HepG2 (cell line): ENCODE measurements around the gene EEPD1. TPM values are rescaled to one million over a fixed set of nuclear protein-coding genes. Genes with fewer than 3 reads are reported as not detected.

Experiments used
- ATAC-seq: fragments of 200-7000 bp; cut with Tn5 transposase; 3 replicates; pipeline ENCODE4 v1.9.1; 2020; ENCODE audit warnings: mild to moderate bottlenecking, moderate library complexity
- BruUV-seq: library from RNA; stranded (reverse); fragments of 400-500 nt; replicated peaks from 2 replicates; lab custom pipeline; 2021; lab: Mats Ljungman, UMichigan
- CTCF ChIA-PET: fragments of 300-600 bp; formaldehyde crosslinking; extraction: SDS; loops from one replicate; lab custom pipeline; 2021; ENCODE audit warnings: low total read pairs, inconsistent platforms, low intra/inter-chr PET ratio; lab: Yijun Ruan, JAX
- POLR2A ChIA-PET: fragments of 350-600 bp; sonication (Branson Sonifier 250); formaldehyde crosslinking; loops from one replicate; lab custom pipeline; 2020; ENCODE audit warnings: antibody characterized with exemption, inconsistent platforms; lab: Yijun Ruan, JAX
- DNase-seq: peaks from one replicate; pipeline ENCODE4 v3.0.0-alpha.2; 2015; ENCODE audit warnings: low spot score
- FAIRE-seq: peaks from 3 replicates; lab custom pipeline; 2011; peaks lifted over from hg19 to GRCh38; lab: Jason Lieb, UNC
- H2AFZ ChIP-seq: one replicate; pipeline ENCODE4 v1.6.1; 2011; ENCODE audit warnings: low read length, inconsistent platforms
- H3K27ac ChIP-seq: fragments of 300-600 bp; 3 replicates; pipeline ENCODE4 v1.8.0; 2011; ENCODE audit warnings: mixed run types, mild to moderate bottlenecking, mixed read lengths, low read length, inconsistent platforms; ENCODE audit not compliant: insufficient read depth; ENCODE audit errors: extremely low read length
- H3K27me3 ChIP-seq, 2 experiments: fragments of 200-600 bp in 1 of 2; 2 replicates in 1 of 2; 3 replicates in 1 of 2; pipeline versions ENCODE4 v1.6.0 to v1.8.0; 2011; ENCODE audit warnings: low read length in 2 of 2, mild to moderate bottlenecking in 2 of 2, moderate library complexity in 2 of 2, inconsistent platforms in 1 of 2; ENCODE audit not compliant: insufficient read depth in 2 of 2, control insufficient read depth in 1 of 2
- H3K36me3 ChIP-seq, 2 experiments: fragments of 200-600 bp in 1 of 2; replicated peaks in 1 of 2; 2 replicates in 1 of 2; 3 replicates in 1 of 2; pipeline versions ENCODE4 v1.5.1 to v1.8.0; 2011; ENCODE audit warnings: low read length in 2 of 2, inconsistent platforms in 1 of 2; ENCODE audit not compliant: insufficient read depth in 2 of 2, control insufficient read depth in 1 of 2
- H3K4me1 ChIP-seq: 2 replicates; pipeline ENCODE4 v1.5.1; 2012; ENCODE audit warnings: low read length, inconsistent platforms; ENCODE audit not compliant: insufficient read depth
- H3K4me2 ChIP-seq: 2 replicates; pipeline ENCODE4 v1.6.0; 2011; ENCODE audit warnings: low read depth, low read length, inconsistent platforms
- H3K4me3 ChIP-seq, 3 experiments: fragments of 200-600 bp in 1 of 3; sonication (generic), shearing (Covaris generic) in 1 of 3; replicated peaks in 1 of 3; 2 replicates each; pipeline ENCODE4 v1.5.1; 2011 to 2016; ENCODE audit warnings: low read length in 3 of 3, inconsistent platforms in 2 of 3, low read depth in 2 of 3, mild to moderate bottlenecking in 2 of 3, control low read depth in 1 of 3, mixed read lengths in 1 of 3; ENCODE audit not compliant: insufficient read depth in 1 of 3
- H3K79me2 ChIP-seq: one replicate; pipeline ENCODE4 v1.6.1; 2011; ENCODE audit warnings: low read length, inconsistent platforms; ENCODE audit not compliant: insufficient read depth
- H3K9ac ChIP-seq: 2 replicates; pipeline ENCODE4 v1.6.0; 2011; ENCODE audit warnings: mild to moderate bottlenecking, low read depth, low read length, inconsistent platforms; ENCODE audit not compliant: insufficient read depth
- H3K9me3 ChIP-seq: 2 replicates; pipeline ENCODE4 v1.5.1; 2012; ENCODE audit warnings: mild to moderate bottlenecking, low read length
- H4K20me1 ChIP-seq: 2 replicates; pipeline ENCODE4 v1.6.0; 2011; ENCODE audit warnings: inconsistent platforms, mild to moderate bottlenecking, low read length, moderate library complexity; ENCODE audit not compliant: insufficient read depth
- AKNA ChIP-seq: sonication (generic); formaldehyde crosslinking; IDR thresholded peaks from 2 replicates; pipeline ENCODE4 v1.4.0; 2020; ENCODE audit warnings: missing genetic modification reagents, borderline replicate concordance
- EED ChIP-seq: sonication (generic); formaldehyde crosslinking; IDR thresholded peaks from 2 replicates; pipeline ENCODE4 v1.5.0; 2020; ENCODE audit warnings: mild to moderate bottlenecking, missing genetic modification reagents
- GATAD1 ChIP-seq: IDR thresholded peaks from 2 replicates; pipeline ENCODE4 v1.6.1; 2016; ENCODE audit warnings: missing genetic modification reagents, missing compliant biosample characterization
- HDAC1 ChIP-seq: sonication (generic); formaldehyde crosslinking; IDR thresholded peaks from 2 replicates; pipeline ENCODE4 v1.5.1; 2020; ENCODE audit warnings: mild to moderate bottlenecking, missing genetic modification reagents
- NR1H2 ChIP-seq: sonication (generic); formaldehyde crosslinking; IDR thresholded peaks from 2 replicates; pipeline ENCODE4 v1.8.1; 2022; ENCODE audit warnings: low read depth, missing genetic modification reagents, borderline replicate concordance
- PRDM10 ChIP-seq: sonication (generic); formaldehyde crosslinking; IDR thresholded peaks from 2 replicates; pipeline ENCODE4 v1.4.0; 2020; ENCODE audit warnings: low read depth, missing genetic modification reagents
- ZNF589 ChIP-seq: sonication (generic); formaldehyde crosslinking; conservative IDR thresholded peaks from 2 replicates; pipeline ENCODE4 v1.8.0; 2022; ENCODE audit warnings: mild to moderate bottlenecking, moderate library complexity, missing genetic modification reagents
- ZNF652 ChIP-seq: IDR thresholded peaks from 2 replicates; pipeline ENCODE4 v1.6.1; 2016; ENCODE audit warnings: low read depth, borderline replicate concordance
- ZSCAN12 ChIP-seq: sonication (generic); formaldehyde crosslinking; IDR thresholded peaks from 2 replicates; pipeline ENCODE4 v1.9.0; 2021; ENCODE audit warnings: mild to moderate bottlenecking, missing genetic modification reagents
- WGBS: methylation state at CpG from one replicate; pipeline ENCODE4 v1.1.6; 2017; ENCODE audit warnings: low lambda C conversion rate; 5-methylcytosine and 5-hydroxymethylcytosine counted together
- in situ Hi-C: cut with HindIII; loops from 2 replicates; pipeline ENCODE4 v1.10.0; 2017; ENCODE audit warnings: low pct_unique_long_range_greater_than_20kb; ENCODE audit not compliant: extremely low pct_ligation_motif_present
- intact Hi-C: fragments of 100-400 bp; cut with micrococcal nuclease; formaldehyde crosslinking; loops from one replicate; pipeline ENCODE4 v1.10.0; 2022; ENCODE audit not compliant: unreplicated experiment
- polyA plus RNA-seq, 8 experiments: library from polyadenylated mRNA; depleted of rRNA in 3 of 8; stranded (reverse) in 7 of 8; unstranded in 1 of 8; fragments of >200 nt; fragmentation: Illumina TruSeq in 4 of 8; extraction: Trizol in 4 of 8; gene quantifications; 2 replicates each; pipeline versions ENCODE4 v1.2.1 to v1.2.3, GENCODE V29; 2011 to 2016; ENCODE audit warnings: low read depth in 4 of 8, missing spikeins in 1 of 8, mixed read lengths in 1 of 8; ENCODE audit not compliant: insufficient read depth in 1 of 8
- total RNA-seq, 5 experiments: library from RNA; depleted of rRNA; stranded (reverse); fragments of >200 nt; fragmentation: Illumina TruSeq; extraction: Trizol; gene quantifications; 2 replicates each; pipeline ENCODE4 v1.2.3, GENCODE V29; 2016; ENCODE audit warnings: low read depth in 1 of 5

EEPD1 gene
- total and polyA plus RNA-seq, 2 of the 13 experiments (the other 11 are each of a cell fraction or from before 2014, with no cell fraction given): 10.1 to 16.4 TPM

DNA sequence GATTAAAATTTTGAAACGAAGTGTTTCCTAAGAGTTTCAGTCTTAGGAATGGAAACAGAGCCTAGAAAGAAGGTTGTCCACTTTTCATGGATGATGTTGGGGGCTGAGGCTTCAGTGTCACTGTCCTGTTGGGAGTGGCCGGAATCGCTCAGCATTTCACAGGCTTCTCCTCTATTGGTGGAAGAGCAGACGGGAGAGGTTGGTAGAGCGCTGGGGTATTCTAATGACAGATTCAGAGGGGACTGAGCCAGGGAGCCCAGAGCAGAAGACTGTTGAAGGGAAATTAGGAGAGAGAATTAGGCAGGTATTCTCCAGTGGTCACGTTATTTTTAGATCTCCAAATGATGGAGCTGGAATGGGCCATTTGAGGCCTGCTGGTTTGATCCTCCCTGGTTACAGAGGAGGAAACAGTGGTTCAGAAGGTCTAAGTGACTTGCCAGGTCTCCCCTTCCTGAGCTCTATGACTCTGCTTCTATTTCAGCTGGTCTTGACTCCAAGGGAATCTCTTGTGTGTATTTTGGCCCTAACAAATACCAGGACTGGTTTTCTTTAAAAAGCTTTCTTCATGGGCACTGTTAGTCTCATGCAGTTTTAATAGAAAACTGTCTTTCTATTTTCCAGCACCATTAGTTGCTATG, 35.7 kb upstream of the EEPD1 start:
- no peaks in the 10 kb centered on the region for H3K79me2 ChIP-seq
- ChIA-PET POLR2A (no interaction called here), CTCF (no interaction called here)
- H3K4me2 ChIP-seq: peak overlapping the region; percentile 53; the same call in 1 of the 2 replicates
- H3K27me3 ChIP-seq: 0 out of 5 replicates have a peak, but pooled peaks cover 0 to 2% of the 10 kb centered on the region in 2 experiments
- H3K9me3 ChIP-seq: no peaks in the 10 kb centered on the region
- TF ChIP-seq ZNF652 (CRISPR knock-in tag) (no peak), ZSCAN12 (CRISPR knock-in tag) (no peak), AKNA (CRISPR knock-in tag) (no peak), GATAD1 (CRISPR knock-in tag) (no peak), EED (no peak), PRDM10 (no peak), HDAC1 (CRISPR knock-in tag) (no peak), ZNF589 (CRISPR knock-in tag) (no peak), NR1H2 (no peak)
- H2AFZ ChIP-seq: no peak overlapping the region
- WGBS: 65% methylated on average over 6 of the region's 6 CpGs
- intact Hi-C loops: loop anchor here (5.0 kb wide), 1 partner anchor 35 kb away; the partner anchor contains the start of gene EEPD1
- in situ Hi-C loops: no loop called here
- H3K27ac ChIP-seq: no peak overlapping the region
- H4K20me1 ChIP-seq: no peaks in the 10 kb centered on the region
- no peak for ATAC-seq
- H3K36me3 ChIP-seq: no peaks in the 10 kb centered on the region
- no peak for DNase-seq
- no TSS peak for BruUV-seq
- H3K4me1 ChIP-seq: peaks cover 59% of the 10 kb centered on the region
- H3K4me3 ChIP-seq: no peak overlapping the region; a peak in 1 of 6 replicates
- H3K9ac ChIP-seq: no peak overlapping the region
- no peak for FAIRE-seq
